Embryonic facial prominence (tissue), 1 donor: Measurements from ENCODE around the gene UGT1A8.

ENCODE experiments used
- DNase-seq: peaks from one replicate; pipeline ENCODE4 v3.0.0-alpha.2; 2016; ENCODE audit errors: extremely low spot score

Gene UGT1A8

DNA sequence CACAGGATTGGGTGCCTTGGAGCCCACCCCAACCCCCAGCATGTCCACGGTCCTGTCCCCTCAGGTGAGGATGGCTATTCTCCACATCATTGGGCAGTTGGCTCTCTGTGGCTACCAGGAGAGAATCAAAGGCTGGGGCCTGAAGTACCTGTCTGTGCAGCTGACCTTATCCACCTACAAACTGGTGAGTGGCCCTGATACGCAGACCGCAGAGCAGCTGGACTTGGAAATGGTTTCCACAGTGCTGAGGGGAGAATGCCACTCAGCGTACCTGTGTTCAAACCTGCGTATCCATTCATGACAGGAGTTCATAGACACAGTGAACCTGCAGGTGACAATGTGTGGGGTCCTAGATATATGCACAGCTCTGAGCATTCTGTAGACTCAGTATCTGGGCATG is 182.3 kb downstream of the UGT1A8 start:
- DNase-seq: no peak

DNA sequence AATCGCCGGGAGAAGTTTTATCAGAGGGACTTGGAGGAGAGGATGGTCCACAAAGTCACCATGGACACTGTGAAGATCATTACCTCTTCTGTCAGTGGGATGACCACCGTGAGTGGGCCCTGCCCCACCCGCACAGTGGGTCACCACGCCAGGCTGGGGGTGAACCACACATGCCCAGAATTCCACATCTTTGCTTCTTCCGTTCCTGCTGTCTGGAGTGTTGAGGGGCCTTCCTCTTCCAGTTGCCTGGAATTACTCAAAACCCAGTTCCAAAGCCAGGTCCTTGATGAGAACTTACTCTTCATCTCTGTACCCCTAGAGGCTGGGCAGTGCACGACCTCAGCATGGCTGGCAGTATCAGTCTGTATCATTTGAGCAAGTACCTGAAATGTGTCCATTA is 182.8 kb downstream of the UGT1A8 start:
- DNase-seq: no peak

DNA sequence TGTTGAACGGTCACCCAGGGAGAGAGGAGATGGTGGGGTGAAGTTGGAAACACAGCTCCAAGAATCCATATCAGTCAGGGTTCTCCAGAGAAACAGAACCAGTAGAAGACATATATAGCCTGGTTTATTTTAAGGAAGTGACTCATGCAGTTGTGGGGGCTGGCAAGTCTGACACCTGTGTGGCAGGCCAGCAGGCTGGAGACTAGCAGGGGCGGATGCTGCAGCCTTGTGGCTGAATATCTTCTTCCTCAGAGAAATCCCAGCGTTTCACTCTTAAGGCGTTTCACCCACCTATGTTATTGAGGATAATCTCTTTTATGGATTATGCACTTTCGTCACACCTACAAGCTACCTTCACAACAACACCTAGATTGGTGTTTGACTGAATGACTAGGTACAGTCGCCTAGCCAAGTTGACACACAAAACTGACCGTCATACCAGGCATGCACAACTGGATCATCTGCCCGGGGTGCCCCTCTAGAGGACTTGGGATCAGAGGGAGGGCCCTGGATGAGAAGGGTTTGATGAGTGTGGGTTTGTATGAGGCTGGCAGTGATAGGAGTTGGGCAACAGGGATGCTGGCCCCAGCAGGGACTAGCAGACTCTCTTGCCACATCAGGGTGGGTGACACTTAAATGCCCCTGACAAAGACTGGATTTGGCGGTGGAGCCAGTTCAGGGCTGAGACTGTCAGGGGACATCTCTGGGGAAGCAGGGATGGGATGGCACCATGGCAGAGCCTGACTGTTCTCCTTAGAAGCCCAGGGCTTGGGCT is 184.1 kb downstream of the UGT1A8 start:
- no peak for DNase-seq

DNA sequence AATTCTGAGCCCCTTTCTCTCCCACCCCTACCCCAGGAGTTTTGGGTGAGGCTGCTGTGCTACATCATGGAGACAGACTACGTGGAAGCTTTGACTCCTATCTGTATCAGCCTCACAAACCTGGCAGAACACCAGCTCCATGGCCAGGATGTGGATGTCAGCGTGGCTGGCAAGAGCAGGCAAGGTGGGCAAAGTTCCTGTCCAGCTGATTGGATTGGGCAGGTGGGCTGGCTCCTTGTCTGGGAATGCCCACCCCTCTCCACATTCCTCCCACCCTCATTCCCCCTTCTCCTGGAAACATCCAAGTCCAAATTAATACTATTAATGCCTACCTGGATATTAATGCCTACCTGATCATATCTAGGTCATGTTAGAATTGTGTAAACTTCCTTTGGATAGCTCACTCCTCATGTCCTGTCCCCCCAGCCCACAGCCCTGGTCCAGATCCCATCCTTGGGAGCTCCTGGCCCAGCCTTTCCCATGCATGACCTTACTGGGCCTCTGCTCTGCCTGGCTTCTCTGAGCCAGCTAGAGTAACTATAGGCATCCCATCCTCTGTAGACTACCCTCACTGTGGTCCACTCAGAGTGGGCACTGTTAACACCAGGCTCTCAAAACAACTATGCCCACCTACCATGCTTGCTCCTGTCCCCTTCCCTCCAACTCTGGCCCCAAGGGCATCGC is 184.8 kb downstream of the UGT1A8 start:
- DNase-seq: no peak

DNA sequence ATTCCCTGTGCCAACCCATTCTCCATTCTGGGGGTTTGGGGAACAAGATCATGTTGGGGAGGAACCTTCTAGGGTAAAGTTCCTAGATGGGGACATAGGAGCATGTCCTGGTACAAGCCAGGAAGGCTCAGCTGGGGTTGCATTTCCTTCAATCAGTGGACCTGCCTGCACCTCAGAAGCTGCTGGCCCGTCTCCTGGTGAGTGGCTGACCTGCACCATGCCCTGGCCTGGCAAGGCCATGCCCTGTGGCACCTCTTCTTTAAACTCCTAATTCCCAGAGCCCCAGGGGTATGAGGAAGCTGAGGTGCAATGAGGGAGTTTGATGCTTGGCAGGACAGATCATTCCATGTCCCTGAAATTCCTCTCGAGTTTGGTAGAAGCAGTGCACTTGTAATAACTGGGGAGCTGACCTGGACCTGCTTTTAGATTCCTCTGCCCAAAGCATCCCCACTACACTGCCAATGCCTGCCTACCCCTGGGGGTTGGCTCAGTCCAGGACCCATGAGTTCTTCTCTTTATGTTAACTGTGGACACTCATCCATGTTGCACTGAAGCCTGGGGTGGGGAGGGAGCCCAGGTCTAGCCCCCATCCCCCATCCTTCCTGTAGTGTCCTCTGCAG is 186.0 kb downstream of the UGT1A8 start:
- DNase-seq: no peak

DNA sequence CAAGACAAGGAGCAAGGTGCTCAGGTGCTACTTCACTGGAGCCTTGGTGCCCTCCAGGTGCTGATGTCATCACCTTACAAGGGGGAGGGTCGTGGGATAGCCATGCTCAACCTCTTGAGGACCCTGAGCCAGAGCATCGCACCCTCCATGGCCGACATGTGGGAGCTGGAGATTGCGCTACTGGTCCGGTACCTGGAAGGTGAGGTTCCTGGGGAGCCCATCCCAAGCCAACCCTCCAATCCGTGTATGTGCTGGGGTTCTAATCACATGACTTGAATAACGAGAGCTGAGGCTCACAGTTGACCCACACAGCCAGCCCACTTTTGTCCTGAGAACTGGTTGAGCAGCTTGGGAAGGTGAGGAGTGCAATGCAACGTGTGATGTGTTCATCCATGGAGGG is 186.6 kb downstream of the UGT1A8 start:
- DNase-seq: no peak

DNA sequence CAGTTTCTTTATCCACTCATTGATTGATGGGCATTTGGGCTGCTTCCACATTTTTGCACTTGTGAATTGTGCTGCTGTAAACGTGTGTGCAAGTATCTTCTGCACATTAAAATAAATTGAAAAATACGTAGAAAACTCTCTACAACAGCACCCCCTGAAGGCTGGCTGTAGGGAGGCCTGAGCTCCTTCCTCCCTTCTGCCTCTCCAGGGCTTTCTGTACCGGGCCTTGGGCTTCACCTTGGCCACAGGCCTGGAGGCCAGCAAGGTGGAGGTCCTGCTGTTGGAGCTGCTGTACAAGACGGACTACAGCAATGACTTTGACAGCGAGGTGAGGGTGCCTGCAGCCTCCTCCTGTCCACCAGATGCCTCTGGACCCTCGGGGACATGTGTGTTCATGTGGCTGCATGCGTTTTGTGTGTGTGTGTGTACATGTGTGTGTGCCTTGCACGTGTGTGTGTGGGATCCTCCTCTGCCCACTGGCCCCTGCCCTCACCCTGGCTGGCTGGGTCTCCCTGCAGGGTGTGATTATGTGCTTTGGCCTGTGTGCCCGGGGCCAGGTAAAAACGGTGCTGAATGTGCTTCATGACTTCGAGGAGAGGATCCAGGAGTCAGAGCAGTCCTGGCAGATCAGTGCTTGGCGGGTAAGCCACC is 189.9 kb downstream of the UGT1A8 start:
- DNase-seq: no peak

DNA sequence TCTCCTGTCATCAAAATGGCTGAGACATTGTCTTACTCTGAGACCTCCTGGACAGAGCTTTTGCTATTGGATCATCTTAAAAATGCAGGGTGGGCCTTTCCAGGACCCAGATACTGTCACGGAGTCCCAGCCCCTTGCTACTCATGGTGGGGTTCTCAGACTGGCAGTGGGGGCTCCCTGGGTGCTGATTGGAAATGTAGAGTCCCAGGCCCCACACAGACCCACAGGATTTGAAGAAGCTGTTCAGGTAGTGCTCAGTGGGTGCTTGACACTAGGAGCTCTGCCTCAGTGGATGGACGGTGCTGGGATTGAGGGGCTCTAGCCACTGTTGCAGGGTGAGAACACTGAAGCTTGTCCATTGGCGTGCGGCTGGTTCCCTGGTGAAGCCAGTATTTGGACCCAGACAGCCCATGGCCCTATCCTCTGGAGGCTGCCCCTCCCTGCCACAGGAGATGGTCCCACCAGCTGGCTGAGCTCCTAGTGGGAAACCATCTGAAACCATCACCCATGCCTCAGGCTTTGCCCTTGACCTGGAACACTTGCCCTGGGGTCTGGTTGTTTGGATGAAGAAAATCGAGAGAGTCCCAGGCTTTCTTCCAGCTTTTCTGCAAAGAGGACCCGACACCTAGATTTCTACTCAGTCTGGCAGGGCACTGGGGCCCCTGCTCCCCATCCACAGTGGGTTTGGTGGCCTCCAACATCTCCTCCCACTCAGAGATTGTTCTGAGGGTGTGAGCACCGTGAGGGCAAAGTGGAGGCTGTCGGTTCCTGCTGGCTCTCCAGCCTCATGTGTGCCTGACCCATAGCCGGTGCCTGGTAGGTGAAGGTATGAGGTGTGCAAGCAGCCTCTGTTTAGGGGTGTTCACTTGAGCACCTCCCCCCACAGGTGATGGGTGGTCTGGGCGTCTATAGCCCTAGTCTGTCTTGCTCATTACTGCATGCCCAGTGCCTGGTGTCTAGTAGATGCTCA is 190.8 kb downstream of the UGT1A8 start:
- no peak for DNase-seq

DNA sequence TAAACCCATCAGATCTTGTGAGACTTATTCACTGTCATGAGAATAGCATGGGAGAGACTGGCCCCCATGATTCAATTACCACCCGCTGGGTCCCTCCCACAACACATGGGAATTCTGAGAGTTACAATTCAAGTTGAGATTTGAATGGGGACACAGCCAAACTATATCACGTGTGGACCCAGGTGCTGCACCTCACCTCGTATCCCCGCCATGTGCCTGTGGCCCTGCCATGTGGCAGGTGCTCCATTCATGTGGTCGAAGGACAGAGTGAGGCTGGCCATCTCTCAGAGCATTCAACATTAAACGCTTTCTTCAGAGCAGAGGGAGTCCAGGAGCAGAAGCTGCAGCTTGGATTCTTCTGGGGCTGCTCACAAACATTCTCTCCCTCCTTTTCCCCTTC is 193.0 kb downstream of the UGT1A8 start:
- no peak for DNase-seq

DNA sequence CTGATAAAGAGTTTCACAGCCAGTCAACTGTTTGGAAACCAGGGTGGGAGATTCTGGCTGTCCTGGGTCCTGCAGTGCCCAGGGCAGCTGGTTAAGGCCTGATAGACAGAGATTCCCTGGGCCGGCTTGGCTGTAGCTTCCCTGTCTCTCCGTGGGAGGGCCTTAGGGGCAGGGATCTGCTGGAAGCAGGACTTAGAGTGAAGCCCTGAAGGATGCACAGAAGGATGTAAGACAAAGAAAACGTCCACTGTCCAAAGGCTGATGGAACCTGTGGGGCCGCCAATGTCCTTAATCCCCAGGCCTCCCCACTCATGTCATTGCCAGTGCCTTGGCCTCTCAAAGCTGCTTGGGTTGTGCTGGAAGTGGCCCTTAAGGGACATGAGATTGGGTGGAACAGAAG is 193.7 kb downstream of the UGT1A8 start:
- no peak for DNase-seq

DNA sequence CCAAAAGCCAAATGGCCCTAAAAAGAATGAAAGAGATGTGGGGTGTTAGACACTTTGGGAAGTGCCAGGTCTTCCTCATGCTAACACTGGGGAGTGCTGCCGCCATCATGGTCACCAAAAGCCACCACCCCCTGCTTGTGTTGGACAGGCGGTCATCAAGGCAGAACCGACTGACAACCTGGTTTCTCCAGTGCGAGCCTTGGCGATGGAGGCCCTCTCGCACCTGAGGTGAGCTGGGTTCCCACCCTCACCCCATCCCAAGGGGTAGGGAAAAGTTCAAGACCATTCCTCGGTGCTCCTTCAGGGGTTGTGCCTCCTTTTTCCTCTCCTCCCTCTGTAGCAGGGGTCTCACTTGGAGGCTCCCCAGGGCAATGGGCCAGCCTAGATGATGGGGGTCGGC is 194.3 kb downstream of the UGT1A8 start:
- DNase-seq: no peak

DNA sequence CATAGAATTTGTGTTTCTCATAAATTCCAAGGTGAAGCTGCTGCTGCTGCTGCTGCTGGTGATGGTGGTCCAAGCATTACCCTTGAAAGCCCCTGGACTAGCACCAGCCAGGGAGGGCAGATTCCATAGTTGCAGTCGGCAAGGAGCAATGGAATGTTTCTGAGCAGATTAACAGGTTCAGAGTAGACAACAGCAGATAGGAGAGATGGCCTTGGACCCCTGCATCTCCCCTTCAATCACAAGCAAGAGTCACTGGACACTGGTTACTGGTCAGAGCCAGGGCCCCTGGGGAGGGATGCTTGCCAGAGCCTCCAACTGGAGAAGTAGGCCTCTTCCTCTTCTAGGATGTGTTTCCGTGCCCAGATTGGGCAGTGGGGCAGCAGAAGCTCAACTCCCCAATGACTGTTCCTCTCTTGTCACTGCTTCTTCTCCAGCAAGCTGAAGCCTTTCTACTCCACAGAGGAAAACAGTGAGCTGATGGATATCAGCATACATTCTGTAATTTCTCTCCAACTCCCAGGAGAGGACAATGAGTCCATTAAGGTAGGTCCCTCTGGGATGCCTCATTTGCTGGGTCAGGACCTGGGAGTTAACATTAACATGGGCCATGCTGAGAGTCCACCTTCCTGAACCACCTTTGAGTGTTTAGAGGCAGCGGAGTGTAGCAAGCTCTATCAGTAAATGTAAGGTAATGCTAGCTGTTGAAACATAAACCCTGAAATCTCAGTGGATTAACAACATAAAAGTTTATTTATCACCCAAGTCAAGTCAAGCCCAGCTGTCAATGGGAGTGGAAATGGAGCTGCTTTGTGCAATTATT is 196.0 kb downstream of the UGT1A8 start:
- no peak for DNase-seq

DNA sequence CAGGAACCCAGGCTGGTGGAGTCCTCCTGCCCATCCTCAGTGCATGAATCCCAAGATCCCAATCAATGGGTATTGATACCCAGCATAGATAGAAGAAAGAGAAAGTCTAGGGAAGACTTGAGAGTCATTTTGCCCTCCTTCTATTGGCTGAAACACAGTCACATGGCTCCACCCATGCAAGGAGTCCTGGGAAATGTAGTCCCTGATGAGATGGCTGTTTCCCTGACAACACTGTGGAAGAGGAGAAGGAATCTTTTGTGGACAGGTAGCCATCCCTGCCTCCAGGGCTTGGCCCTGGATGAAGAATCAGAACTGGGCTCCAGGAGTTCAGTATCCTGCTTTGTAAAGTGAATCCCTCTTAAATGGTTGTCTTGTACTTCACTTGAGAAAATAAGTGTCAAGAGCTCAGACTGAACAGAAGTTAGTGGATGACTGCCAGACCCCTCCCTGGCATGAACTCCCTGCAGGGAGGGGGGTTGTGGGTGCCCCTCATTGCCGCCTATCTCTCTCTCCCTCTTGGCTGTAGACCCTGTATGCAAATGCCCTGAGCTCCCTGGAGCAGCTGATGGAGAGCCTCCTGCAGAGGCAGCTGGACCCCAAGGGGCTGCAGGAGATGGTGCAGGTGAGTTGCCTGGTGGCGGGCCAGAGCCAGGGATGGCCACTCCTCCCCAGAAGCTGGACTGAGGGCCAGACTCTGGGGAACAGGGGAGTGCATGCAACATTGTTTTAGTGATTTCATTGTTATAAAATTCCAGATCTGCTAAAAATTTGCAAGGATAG is 196.8 kb downstream of the UGT1A8 start:
- DNase-seq: no peak

DNA sequence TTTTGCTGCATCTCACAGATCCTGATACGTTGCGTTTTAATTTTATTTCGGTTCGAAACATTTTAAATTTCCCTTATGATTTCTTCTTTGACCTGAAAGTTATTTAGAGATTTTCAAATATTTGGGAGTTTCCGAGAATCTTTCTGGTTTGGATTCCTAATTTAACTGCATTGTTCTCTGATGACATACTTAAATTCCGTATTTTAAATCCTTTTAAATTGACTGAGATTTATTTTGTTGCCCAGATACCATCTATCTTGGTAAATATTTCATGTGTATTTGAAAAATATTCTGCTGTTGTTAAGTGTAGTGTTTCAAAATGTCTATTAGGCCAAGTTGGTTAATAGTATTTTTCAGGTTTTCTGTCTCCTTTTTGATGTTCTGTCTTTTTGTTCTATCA is 198.4 kb downstream of the UGT1A8 start:
- DNase-seq: no peak

DNA sequence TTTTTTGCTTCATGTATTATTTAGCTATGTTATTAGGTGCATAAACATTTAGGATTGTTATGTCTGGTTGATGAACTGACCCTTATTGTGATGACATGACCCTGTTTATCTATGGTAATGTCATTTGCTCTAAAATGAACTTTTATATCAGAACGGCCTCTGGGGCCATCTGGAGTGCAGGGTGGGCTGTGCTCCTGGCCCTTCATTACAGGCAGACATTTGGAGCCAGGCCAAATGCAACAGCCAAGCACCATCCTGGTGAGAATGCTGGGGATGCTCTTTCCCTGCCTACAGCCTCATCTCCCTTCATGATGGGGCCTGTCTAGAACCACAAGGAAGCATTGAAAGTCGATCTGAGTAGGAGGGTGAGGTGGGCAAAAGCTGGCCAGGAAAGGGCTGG is 198.9 kb downstream of the UGT1A8 start:
- DNase-seq: no peak

DNA sequence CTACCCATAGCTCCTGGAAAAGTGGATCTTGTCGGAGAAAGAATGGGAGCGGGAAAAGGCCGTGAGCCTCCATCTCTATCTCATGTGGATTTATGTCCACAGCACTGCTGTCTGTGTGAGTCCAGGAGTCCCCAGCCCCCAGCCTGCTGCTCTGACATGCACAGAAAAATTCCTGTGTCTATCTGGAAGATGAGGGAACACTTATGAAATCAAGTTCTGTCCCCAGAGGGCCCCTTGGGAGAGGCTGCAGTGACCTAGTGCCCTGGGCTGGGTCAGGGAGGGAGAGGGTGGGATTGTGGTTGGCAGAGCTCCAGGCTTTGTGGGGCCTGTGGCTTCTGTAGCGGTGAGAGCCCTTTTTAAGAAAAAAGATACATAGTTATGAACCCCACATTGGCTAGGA is 199.3 kb downstream of the UGT1A8 start:
- no peak for DNase-seq

DNA sequence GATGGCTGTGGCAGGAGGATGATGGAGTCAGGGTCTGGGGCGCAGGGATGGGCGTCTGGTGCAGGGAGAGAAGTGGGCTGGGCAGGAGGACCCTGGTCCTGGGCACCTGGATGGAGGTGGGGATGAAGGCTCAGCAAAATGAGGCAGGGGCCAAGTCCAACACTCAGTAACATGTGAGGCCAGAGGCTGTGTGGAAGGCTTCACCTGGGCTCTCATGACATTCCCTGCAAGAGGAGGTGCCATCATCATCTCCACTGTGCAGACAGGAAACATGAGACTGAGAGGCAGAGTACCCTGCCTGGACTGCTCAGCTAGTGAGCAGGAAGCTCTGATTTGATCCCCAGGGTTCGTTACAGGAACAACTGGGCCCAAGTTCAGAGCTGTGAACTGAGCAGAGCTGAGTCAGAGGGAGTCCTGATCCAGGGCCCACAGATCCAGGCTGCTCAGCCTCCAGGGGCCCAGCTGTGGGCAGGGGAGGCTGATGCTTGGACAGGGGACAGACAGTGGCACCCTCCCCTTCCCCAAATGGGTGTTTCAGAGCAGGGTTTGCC is 200.0 kb downstream of the UGT1A8 start:
- DNase-seq: no peak

DNA sequence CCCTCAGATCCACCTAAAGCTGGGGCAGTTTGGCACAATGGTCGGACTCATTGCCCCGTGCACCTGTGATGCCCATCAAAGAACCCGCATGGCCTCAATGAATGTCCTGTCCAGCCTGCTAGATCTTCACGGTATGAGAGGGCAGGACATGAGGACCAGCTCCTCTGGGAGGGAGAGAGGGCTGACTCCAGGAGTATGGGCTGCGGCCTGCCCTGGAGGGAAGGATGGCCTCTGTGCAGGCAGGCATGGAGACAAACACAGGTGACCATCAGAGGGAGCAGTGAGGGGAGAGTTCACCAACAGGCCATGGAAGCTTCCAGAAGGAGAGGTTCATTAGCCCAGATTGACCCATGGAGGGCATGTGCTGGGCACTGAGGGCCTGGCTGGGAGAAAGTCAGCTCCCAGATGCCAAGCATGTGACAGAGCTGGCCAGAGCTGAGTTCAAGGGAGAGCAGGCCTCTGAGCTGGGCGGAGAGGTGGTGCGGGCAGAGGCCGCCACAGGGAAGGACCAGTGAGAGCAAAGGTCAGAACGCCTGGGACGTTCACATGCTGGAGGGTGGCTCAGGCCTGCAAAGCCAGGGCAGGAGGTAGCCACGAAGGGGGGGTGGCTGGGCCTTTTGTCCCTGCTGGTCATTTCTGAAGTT is 200.7 kb downstream of the UGT1A8 start:
- DNase-seq: no peak
